A673 (cell line): Measurements from ENCODE around the gene SKP2.

ENCODE experiments used
- EZH2 ChIP-seq: fragments of 200-600 bp; sonication (generic); IDR thresholded peaks from 2 replicates; pipeline ENCODE4 v1.6.1; 2017; ENCODE audit warnings: borderline replicate concordance, low read depth, mild to moderate bottlenecking, mixed read lengths, antibody characterized with exemption, low read length; ENCODE audit not compliant: poor library complexity, severe bottlenecking
- TF ChIP-seq, protein P1 (sequence below): fragments of 300-800, 200-600 bp; sonication (generic); conservative IDR thresholded peaks from 2 replicates; pipeline ENCODE4 v1.5.1; 2017; ENCODE audit warnings: low read depth, mild to moderate bottlenecking, antibody characterized with exemption, low read length, moderate library complexity, mixed read lengths

DNA sequence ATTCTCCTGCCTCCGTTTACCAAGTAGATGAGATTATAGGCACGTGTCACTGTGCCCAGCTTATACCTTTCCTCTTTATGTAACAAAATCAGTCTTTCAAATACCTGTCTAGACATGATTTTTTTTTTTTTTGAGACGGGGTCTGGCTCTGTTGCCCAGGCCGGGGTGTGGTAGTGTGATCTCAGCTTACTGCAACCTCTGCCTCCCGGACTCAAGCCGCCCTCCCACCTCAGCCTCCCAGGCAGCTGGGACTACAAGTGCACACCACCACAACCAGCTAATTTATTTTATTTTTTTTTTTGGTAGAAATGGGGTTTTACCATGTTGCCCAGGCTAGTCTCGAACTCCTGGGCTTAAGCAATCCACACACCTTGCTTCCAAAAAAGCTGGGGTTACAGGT is 76.6 kb downstream of the SKP2 start:
- TF ChIP-seq, protein P1, sequence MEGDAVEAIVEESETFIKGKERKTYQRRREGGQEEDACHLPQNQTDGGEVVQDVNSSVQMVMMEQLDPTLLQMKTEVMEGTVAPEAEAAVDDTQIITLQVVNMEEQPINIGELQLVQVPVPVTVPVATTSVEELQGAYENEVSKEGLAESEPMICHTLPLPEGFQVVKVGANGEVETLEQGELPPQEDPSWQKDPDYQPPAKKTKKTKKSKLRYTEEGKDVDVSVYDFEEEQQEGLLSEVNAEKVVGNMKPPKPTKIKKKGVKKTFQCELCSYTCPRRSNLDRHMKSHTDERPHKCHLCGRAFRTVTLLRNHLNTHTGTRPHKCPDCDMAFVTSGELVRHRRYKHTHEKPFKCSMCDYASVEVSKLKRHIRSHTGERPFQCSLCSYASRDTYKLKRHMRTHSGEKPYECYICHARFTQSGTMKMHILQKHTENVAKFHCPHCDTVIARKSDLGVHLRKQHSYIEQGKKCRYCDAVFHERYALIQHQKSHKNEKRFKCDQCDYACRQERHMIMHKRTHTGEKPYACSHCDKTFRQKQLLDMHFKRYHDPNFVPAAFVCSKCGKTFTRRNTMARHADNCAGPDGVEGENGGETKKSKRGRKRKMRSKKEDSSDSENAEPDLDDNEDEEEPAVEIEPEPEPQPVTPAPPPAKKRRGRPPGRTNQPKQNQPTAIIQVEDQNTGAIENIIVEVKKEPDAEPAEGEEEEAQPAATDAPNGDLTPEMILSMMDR = no peak
- no peak for TF ChIP-seq EZH2
